H1 (cell line): ENCODE results near the gene PERCC1. TPM values are rescaled to one million over a fixed set of nuclear protein-coding genes. Genes with fewer than 3 reads are reported as not detected.

Experiments used
- CTCF ChIA-PET: fragments of 300-600 bp; sonication (Branson Sonifier 250); formaldehyde crosslinking; loops from one replicate; lab custom pipeline; 2021; ENCODE audit not compliant: partially characterized antibody; lab: Charles Lee
- POLR2A ChIA-PET: fragments of 300-600 bp; sonication (Branson Sonifier 250); formaldehyde crosslinking; loops from one replicate; lab custom pipeline; 2021; ENCODE audit warnings: inconsistent platforms; ENCODE audit not compliant: partially characterized antibody; lab: Charles Lee
- DNase-seq, 2 experiments: peaks; one replicate each; pipeline versions ENCODE4 v3.0.0 to v3.0.0-alpha.2; 2010 to 2022; ENCODE audit warnings: low spot score in 2 of 2, low read depth in 1 of 2, mixed read lengths in 1 of 2
- FAIRE-seq: peaks from 2 replicates; lab custom pipeline; 2011; peaks lifted over from hg19 to GRCh38; lab: Jason Lieb, UNC
- H2AFZ ChIP-seq: 2 replicates; pipeline ENCODE4 v1.8.1; 2012; ENCODE audit warnings: low read length, inconsistent platforms
- H2AK5ac ChIP-seq: 2 replicates; pipeline ENCODE4 v1.6.1; 2013; ENCODE audit warnings: low read depth, low read length
- H2BK120ac ChIP-seq: replicated peaks from 2 replicates; pipeline ENCODE3; 2013; ENCODE audit warnings: low read depth, low read length, inconsistent platforms
- H2BK12ac ChIP-seq: 2 replicates; pipeline ENCODE4 v1.6.1; 2013; ENCODE audit warnings: low read depth, low read length
- H2BK15ac ChIP-seq: 2 replicates; pipeline ENCODE4 v1.6.1; 2013; ENCODE audit warnings: low read length
- H2BK20ac ChIP-seq: 2 replicates; pipeline ENCODE4 v1.6.1; 2013; ENCODE audit warnings: low read length
- H2BK5ac ChIP-seq: 2 replicates; pipeline ENCODE4 v1.6.1; 2013; ENCODE audit warnings: low read depth, low read length
- H3K14ac ChIP-seq: 2 replicates; pipeline ENCODE4 v1.6.1; 2013; ENCODE audit warnings: inconsistent platforms; ENCODE audit not compliant: insufficient read length
- H3K18ac ChIP-seq: 2 replicates; pipeline ENCODE4 v1.6.1; 2013; ENCODE audit warnings: low read length; ENCODE audit errors: extremely low read depth
- H3K23ac ChIP-seq: 2 replicates; pipeline ENCODE4 v1.6.1; 2013; ENCODE audit warnings: inconsistent platforms; ENCODE audit not compliant: insufficient read length
- H3K23me2 ChIP-seq: 2 replicates; pipeline ENCODE4 v1.6.1; 2013; ENCODE audit warnings: low read depth, low read length
- H3K27ac ChIP-seq: 2 replicates; pipeline ENCODE4 v1.6.1; 2011; ENCODE audit warnings: low read depth, low read length, inconsistent platforms
- H3K27me3 ChIP-seq, 4 experiments: replicated peaks in 1 of 4; 1 replicate in 1 of 4; 2 replicates in 3 of 4; pipeline versions ENCODE4 v1.6.1 to v1.8.1; 2011 to 2013; ENCODE audit warnings: low read length in 3 of 4, mild to moderate bottlenecking in 3 of 4, inconsistent platforms in 2 of 4, mixed read lengths in 2 of 4, moderate library complexity in 1 of 4; ENCODE audit not compliant: control insufficient read depth in 3 of 4, insufficient read depth in 3 of 4; ENCODE audit errors: extremely low read depth in 1 of 4
- H3K36me3 ChIP-seq, 4 experiments: 2 replicates each; pipeline versions ENCODE4 v1.6.1 to v1.8.1; 2011 to 2013; ENCODE audit warnings: mild to moderate bottlenecking in 4 of 4, low read length in 3 of 4, moderate library complexity in 2 of 4, control low read depth in 1 of 4, inconsistent platforms in 1 of 4; ENCODE audit not compliant: insufficient read depth in 4 of 4, control insufficient read depth in 2 of 4
- H3K4ac ChIP-seq: replicated peaks from 2 replicates; pipeline ENCODE3; 2013; ENCODE audit warnings: low read length, low read depth, mixed read lengths, inconsistent platforms; ENCODE audit not compliant: insufficient read length
- H3K4me1 ChIP-seq, 4 experiments: replicated peaks in 1 of 4; 1 replicate in 1 of 4; 2 replicates in 3 of 4; pipeline versions ENCODE4 v1.6.1 to v1.8.1; 2011 to 2013; ENCODE audit warnings: low read length in 3 of 4, inconsistent platforms in 2 of 4, mixed read lengths in 1 of 4; ENCODE audit not compliant: insufficient read depth in 4 of 4, control insufficient read depth in 3 of 4
- H3K4me2 ChIP-seq, 2 experiments: 2 replicates each; pipeline versions ENCODE4 v1.6.1 to v1.8.1; 2011 to 2013; ENCODE audit warnings: low read depth in 2 of 2, low read length in 2 of 2, control low read depth in 1 of 2, inconsistent platforms in 1 of 2, mild to moderate bottlenecking in 1 of 2; ENCODE audit not compliant: insufficient read depth in 1 of 2
- H3K4me3 ChIP-seq, 4 experiments: fragments of 200-600, 300-600 bp in 1 of 4; sonication (generic), shearing (Covaris generic), sonication (Bioruptor Twin) in 1 of 4; 2 replicates each; pipeline versions ENCODE4 v1.5.1 to v1.8.1; 2011 to 2016; ENCODE audit warnings: low read length in 4 of 4, low read depth in 3 of 4, control low read depth in 2 of 4, inconsistent platforms in 2 of 4, mild to moderate bottlenecking in 2 of 4, mixed read lengths in 1 of 4, moderate library complexity in 1 of 4; ENCODE audit not compliant: insufficient read depth in 2 of 4; ENCODE audit errors: extremely low read depth in 1 of 4
- H3K56ac ChIP-seq: replicated peaks from 2 replicates; pipeline ENCODE3; 2013; ENCODE audit warnings: low read depth, mild to moderate bottlenecking, mixed read lengths, low read length, inconsistent platforms; ENCODE audit not compliant: insufficient read length
- H3K79me1 ChIP-seq: 2 replicates; pipeline ENCODE4 v1.6.1; 2013; ENCODE audit warnings: low read depth, low read length, control low read depth
- H3K79me2 ChIP-seq, 2 experiments: 2 replicates each; pipeline versions ENCODE4 v1.6.1 to v1.8.1; 2012 to 2013; ENCODE audit warnings: low read length in 2 of 2, mild to moderate bottlenecking in 2 of 2, inconsistent platforms in 1 of 2; ENCODE audit not compliant: insufficient read depth in 2 of 2, control insufficient read depth in 1 of 2
- H3K9ac ChIP-seq, 4 experiments: replicated peaks in 1 of 4; 1 replicate in 1 of 4; 2 replicates in 3 of 4; pipeline versions ENCODE4 v1.6.1 to v1.8.1; 2011 to 2013; ENCODE audit warnings: low read depth in 3 of 4, low read length in 3 of 4, control low read depth in 2 of 4, mild to moderate bottlenecking in 2 of 4, moderate library complexity in 2 of 4, inconsistent platforms in 1 of 4; ENCODE audit errors: extremely low read depth in 1 of 4
- H3K9me3 ChIP-seq, 2 experiments: 2 replicates each; pipeline versions ENCODE4 v1.6.1 to v1.8.1; 2012 to 2013; ENCODE audit warnings: mild to moderate bottlenecking in 2 of 2, moderate library complexity in 2 of 2, control low read depth in 1 of 2, inconsistent platforms in 1 of 2, low read depth in 1 of 2, low read length in 1 of 2, mixed read lengths in 1 of 2; ENCODE audit not compliant: insufficient read depth in 2 of 2
- H4K20me1 ChIP-seq, 2 experiments: replicated peaks in 1 of 2; 2 replicates each; pipeline versions ENCODE3 to v1.8.1; 2011 to 2013; ENCODE audit warnings: inconsistent platforms in 2 of 2, low read length in 2 of 2, mild to moderate bottlenecking in 1 of 2; ENCODE audit not compliant: insufficient read depth in 2 of 2, control insufficient read depth in 1 of 2
- H4K5ac ChIP-seq: 2 replicates; pipeline ENCODE4 v1.6.1; 2013; ENCODE audit warnings: low read length, low read depth, mixed read lengths, inconsistent platforms; ENCODE audit not compliant: insufficient read length
- H4K8ac ChIP-seq: 2 replicates; pipeline ENCODE4 v1.8.0; 2013; ENCODE audit warnings: mild to moderate bottlenecking, moderate library complexity, low read length, inconsistent platforms; ENCODE audit not compliant: insufficient read depth; ENCODE audit errors: extremely low read depth
- H4K91ac ChIP-seq: replicated peaks from 2 replicates; pipeline ENCODE3; 2013; ENCODE audit warnings: low read length, mixed read lengths, inconsistent platforms; ENCODE audit not compliant: insufficient read length
- BCL11A ChIP-seq, 2 experiments: IDR thresholded peaks; one replicate each; pipeline ENCODE4 v1.6.1; 2011; ENCODE audit warnings: low read depth in 2 of 2, low read length in 2 of 2, mild to moderate bottlenecking in 2 of 2
- CBX8 ChIP-seq: fragments of 300-800, 300-1000 bp; sonication (generic); IDR thresholded peaks from 2 replicates; pipeline ENCODE4 v1.7.1; 2016; ENCODE audit warnings: low read depth, low read length, borderline replicate concordance
- CREB1 ChIP-seq: IDR thresholded peaks from 2 replicates; pipeline ENCODE4 v1.6.1; 2012; ENCODE audit warnings: inconsistent platforms
- NRF1 ChIP-seq: IDR thresholded peaks from 2 replicates; pipeline ENCODE4 v1.6.1; 2011; ENCODE audit warnings: mild to moderate bottlenecking, low read depth, low read length, improper control_type of control experiment
- RAD21 ChIP-seq, 2 experiments: IDR thresholded peaks in 1 of 2; conservative IDR thresholded peaks in 1 of 2; 2 replicates each; pipeline ENCODE4 v1.6.1; 2011; ENCODE audit warnings: low read depth in 2 of 2, low read length in 2 of 2, improper control_type of control experiment in 1 of 2, inconsistent platforms in 1 of 2, mild to moderate bottlenecking in 1 of 2, moderate library complexity in 1 of 2
- RBBP5 ChIP-seq: IDR thresholded peaks from 2 replicates; pipeline ENCODE4 v1.7.1; 2012; ENCODE audit warnings: low read depth, mild to moderate bottlenecking, inconsistent platforms, low read length, moderate library complexity, borderline replicate concordance
- WGBS, 2 experiments: shearing (Covaris generic) in 1 of 2; methylation state at CpG; one replicate each; pipeline versions ENCODE4 v1.1.6 to v1.1.7; 2013 to 2015; ENCODE audit warnings: low lambda C conversion rate in 2 of 2, mixed read lengths in 2 of 2, inconsistent platforms in 1 of 2, low coverage in 1 of 2, missing lambda C conversion rate in 1 of 2; ENCODE audit not compliant: insufficient replicate concordance in 2 of 2, insufficient coverage in 1 of 2, insufficient read length in 1 of 2; ENCODE audit errors: extremely low coverage in 1 of 2, missing lambda C conversion rate in 1 of 2; 5-methylcytosine and 5-hydroxymethylcytosine counted together
- polyA plus RNA-seq, 7 experiments: library from polyadenylated mRNA; depleted of rRNA in 3 of 7; stranded (reverse) in 5 of 7; unstranded in 2 of 7; fragments of >200 nt in 5 of 7; fragments of 200-250 nt in 2 of 7; gene quantifications; 1 replicate in 5 of 7; 2 replicates in 1 of 7; 4 replicates in 1 of 7; pipeline versions ENCODE4 v1.2.1 to v1.2.3, GENCODE V29; 2011 to 2013; ENCODE audit warnings: missing spikeins in 2 of 7, mixed read lengths in 2 of 7
- total RNA-seq: library from RNA; stranded (reverse); fragmentation: NEBNext Ultra II Directional; extraction: Animal tissue kit (Norgen Biotek cat#: 25700); gene quantifications from 2 replicates; pipeline ENCODE4 v1.2.1, GENCODE V29; 2021

Gene PERCC1
- total and polyA plus RNA-seq, 2 of the 8 experiments (the other 6 are each of a cell fraction or from before 2014, with no cell fraction given), result not detected

- no peak for FAIRE-seq
Measured at GRCh38 chr16:1394367-1394951, 36.4 kb upstream of the PERCC1 start.

More at GRCh38 chr16:1394367-1394951, 36.4 kb upstream of the PERCC1 start:
- Histone ChIP-seq H2BK15ac (no peak overlapping the region), H3K79me1 (no peaks in the 10 kb centered on the region), H3K4me1 (no peaks in the 10 kb centered on the region), H4K5ac (no peak overlapping the region), H3K27ac (no peak overlapping the region), H3K14ac (no peak overlapping the region), H3K27me3 (no peaks in the 10 kb centered on the region), H3K79me2 (no peaks in the 10 kb centered on the region), H2BK20ac (no peak overlapping the region), H3K9ac (no peak overlapping the region), H4K8ac (no peak overlapping the region), H2AK5ac (no peak overlapping the region), H2AFZ (no peak overlapping the region), H3K4ac (no peak overlapping the region), H3K56ac (no peak overlapping the region), H2BK12ac (no peak overlapping the region), H3K36me3 (peaks cover 3 to 13% (median 7%) of the 10 kb centered on the region in 4 experiments; a peak in 5 of 8 replicates), H2BK5ac (no peak overlapping the region), H3K4me3 (no peak overlapping the region), H2BK120ac (no peak overlapping the region), H3K9me3 (no peaks in the 10 kb centered on the region), H3K23ac (no peak overlapping the region), H3K4me2 (no peak overlapping the region), H3K23me2 (no peaks in the 10 kb centered on the region), H4K20me1 (peaks cover 0 to 4% of the 10 kb centered on the region in 2 experiments), H4K91ac (no peak overlapping the region), H3K18ac (no peak overlapping the region)
- ChIA-PET POLR2A (no interaction called here), CTCF (interaction anchor here (1.1 kb wide), 1 partner anchor 17 kb away, joined by 3 read pairs; no protein-coding TSS in a partner anchor)
- no peak for TF ChIP-seq RAD21 (IDR thresholded peaks at IDR 0.05 in 1 of 2, conservative IDR thresholded peaks at IDR 0.05 in 1 of 2; ENCODE audit: low read depth in 2 of 2, low read length in 2 of 2)
- TF ChIP-seq CREB1, result no peak
- TF ChIP-seq RBBP5, result no peak
- no peak for TF ChIP-seq NRF1
- TF ChIP-seq CBX8, result no peak
- TF ChIP-seq BCL11A (IDR thresholded peaks at IDR 0.05; ENCODE audit: low read depth in 2 of 2, low read length in 2 of 2), result no peak
- 91% methylated on average over 19 of the region's 19 CpGs; no CpG with 5 or more reads in 1 of the 2 experiments for WGBS, 2 experiments
- no peak for DNase-seq
